Endothelial cell (in vitro differentiated cells): Measurements from ENCODE around the gene FKBP4. TPM values are rescaled to one million over a fixed set of nuclear protein-coding genes. Genes with fewer than 3 reads are reported as not detected.
"Not testable (repeated sequence)": the region's sequence is repeated elsewhere in the genome, so short reads cannot be mapped to it uniquely, and the experiment has no call there.

Experiments
- DNase-seq: peaks from one replicate; pipeline ENCODE4 v3.0.0; 2021; ENCODE audit warnings: low spot score
- H3K27ac Mint-ChIP-seq: one replicate; pipeline ENCODE4 v1.8.0; 2021; ENCODE audit warnings: mixed read lengths, inconsistent platforms; ENCODE audit not compliant: unreplicated experiment
- H3K27me3 Mint-ChIP-seq: one replicate; pipeline ENCODE4 v1.8.0; 2021; ENCODE audit warnings: mild to moderate bottlenecking, moderate library complexity, mixed read lengths, inconsistent platforms; ENCODE audit not compliant: unreplicated experiment
- H3K36me3 Mint-ChIP-seq: one replicate; pipeline ENCODE4 v1.8.0; 2021; ENCODE audit warnings: mild to moderate bottlenecking, low read depth, mixed read lengths, inconsistent platforms; ENCODE audit not compliant: unreplicated experiment
- H3K4me1 Mint-ChIP-seq: one replicate; pipeline ENCODE4 v1.8.0; 2021; ENCODE audit warnings: mild to moderate bottlenecking, mixed read lengths, inconsistent platforms; ENCODE audit not compliant: unreplicated experiment
- H3K4me3 Mint-ChIP-seq: one replicate; pipeline ENCODE4 v1.8.0; 2021; ENCODE audit warnings: mild to moderate bottlenecking, mixed read lengths, inconsistent platforms; ENCODE audit not compliant: unreplicated experiment
- H3K9me3 Mint-ChIP-seq: one replicate; pipeline ENCODE4 v1.8.0; 2021; ENCODE audit warnings: mixed read lengths, inconsistent platforms; ENCODE audit not compliant: unreplicated experiment
- CTCF ChIP-seq: fragments of 200-600 bp; sonication (generic); IDR thresholded peaks from one replicate; pipeline ENCODE4 v1.5.0; 2021; ENCODE audit warnings: antibody characterized with exemption; ENCODE audit not compliant: unreplicated experiment
- total RNA-seq: library from RNA; stranded (reverse); fragmentation: NEBNext Ultra II Directional; extraction: Animal tissue kit (Norgen Biotek cat#: 25700); gene quantifications from one replicate; pipeline ENCODE4 v1.2.1, GENCODE V29; 2021; ENCODE audit not compliant: unreplicated experiment

The FKBP4 gene
- total RNA-seq, 1 donor from 2014 or later: 39.6 TPM

- TF ChIP-seq CTCF: no peak
- Mint-ChIP-seq H3K4me3 (no peak overlapping the region), H3K4me1 (no peaks in the 10 kb centered on the region), H3K27me3 (peaks cover 9% of the 10 kb centered on the region), H3K9me3 (no peaks in the 10 kb centered on the region), H3K27ac (no peak overlapping the region), H3K36me3 (peaks cover 11% of the 10 kb centered on the region)
- DNase-seq: no peak
These were observed 24.8 kb upstream of the FKBP4 start for GRCh38 chr12:2769866-2770533.

DNA sequence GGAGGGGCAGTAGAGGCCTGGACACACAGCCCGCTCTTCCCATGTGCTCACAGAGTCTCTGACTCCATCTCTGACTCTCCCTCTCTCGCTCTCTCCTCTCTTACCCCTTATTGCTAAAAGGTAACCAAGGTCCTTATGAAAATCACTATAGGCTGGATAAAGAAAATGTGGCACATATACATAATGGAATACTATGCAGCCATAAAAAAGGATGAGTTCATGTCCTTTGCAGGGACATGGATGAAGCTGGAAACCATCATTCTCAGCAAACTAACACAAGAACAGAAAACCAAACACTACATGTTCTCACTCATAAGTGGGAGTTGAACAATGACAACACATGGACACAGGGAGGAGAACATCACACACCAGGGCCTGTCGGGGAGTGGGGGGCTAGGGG is 24.2 kb upstream of the FKBP4 start:
- peak overlapping the region; percentile 9 for H3K4me3 Mint-ChIP-seq
- DNase-seq, H3K27ac Mint-ChIP-seq, H3K27me3 Mint-ChIP-seq, H3K4me1 Mint-ChIP-seq, H3K9me3 Mint-ChIP-seq: not testable (repeated sequence)
- peaks cover 11% of the 10 kb centered on the region for H3K36me3 Mint-ChIP-seq

- no peak overlapping the region for H3K27ac Mint-ChIP-seq
- peaks cover 8% of the 10 kb centered on the region for H3K27me3 Mint-ChIP-seq
- no peak for TF ChIP-seq CTCF
- H3K4me1 Mint-ChIP-seq: no peaks in the 10 kb centered on the region
- DNase-seq: no peak
- H3K9me3 Mint-ChIP-seq: no peaks in the 10 kb centered on the region
- H3K4me3 Mint-ChIP-seq: no peak overlapping the region
- peaks cover 11% of the 10 kb centered on the region for H3K36me3 Mint-ChIP-seq
These were observed 22.4 kb upstream of the FKBP4 start for GRCh38 chr12:2772370-2772769.

DNA sequence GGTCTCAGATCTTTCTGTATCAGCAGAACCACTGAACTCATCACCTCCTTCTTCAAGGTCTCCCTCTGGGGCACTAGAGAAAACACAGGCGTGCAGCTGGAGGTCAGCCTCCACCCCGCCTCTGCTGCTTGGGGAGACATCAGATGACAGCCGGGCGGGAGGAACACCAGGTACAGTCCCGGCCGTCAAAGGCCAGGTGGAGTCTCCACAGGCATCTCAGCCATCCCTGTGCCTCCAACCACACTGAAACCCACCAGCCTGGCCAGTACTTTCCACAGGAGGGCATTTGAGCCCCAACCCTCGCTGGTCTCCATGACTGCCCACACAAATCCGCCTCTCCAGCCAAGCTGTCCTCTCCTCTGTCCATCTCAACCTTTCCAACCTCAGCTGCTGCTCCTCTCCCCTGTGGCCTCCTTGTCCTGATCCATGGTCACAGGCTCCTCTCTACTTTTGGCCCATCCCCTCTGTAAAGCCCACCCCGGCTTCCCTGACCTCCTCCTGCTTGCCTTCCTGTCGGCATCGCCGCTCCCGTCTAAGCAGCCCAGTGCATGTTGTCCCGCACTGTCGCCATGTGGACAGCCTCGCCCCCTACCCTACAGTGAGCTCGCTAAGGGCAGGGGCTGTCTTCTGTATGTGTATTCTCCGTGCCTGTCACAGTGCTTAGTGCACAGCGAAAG is 21.4 kb upstream of the FKBP4 start:
- Mint-ChIP-seq H3K4me1 (no peaks in the 10 kb centered on the region), H3K27ac (no peak overlapping the region), H3K36me3 (peaks cover 11% of the 10 kb centered on the region), H3K9me3 (no peaks in the 10 kb centered on the region), H3K27me3 (peaks cover 8% of the 10 kb centered on the region), H3K4me3 (no peak overlapping the region)
- TF ChIP-seq CTCF: no peak
- no peak for DNase-seq

- Mint-ChIP-seq H3K9me3 (no peaks in the 10 kb centered on the region), H3K27me3 (peaks cover 8% of the 10 kb centered on the region)
These were observed 19.3 kb upstream of the FKBP4 start for GRCh38 chr12:2775431-2775830.

More at GRCh38 chr12:2775431-2775830, 19.3 kb upstream of the FKBP4 start:
- H3K36me3 Mint-ChIP-seq: peaks cover 10% of the 10 kb centered on the region
- H3K4me3 Mint-ChIP-seq: no peak overlapping the region
- no peak for DNase-seq
- H3K4me1 Mint-ChIP-seq: no peaks in the 10 kb centered on the region
- no peak overlapping the region for H3K27ac Mint-ChIP-seq
- TF ChIP-seq CTCF: no peak
